Duodenal mucosa (tissue), 2 donors: ENCODE measurements around the gene SUPT20HL2.
"Not testable (repeated sequence)": the region's sequence is repeated elsewhere in the genome, so short reads cannot be mapped to it uniquely, and the experiment has no call there.

Experiments used
- H3K27ac ChIP-seq: one replicate; pipeline ENCODE4 v1.7.0; 2013; ENCODE audit warnings: low read depth, low read length
- H3K27me3 ChIP-seq, 2 donors: one replicate each; pipeline ENCODE4 v1.7.0; 2013; ENCODE audit warnings: low read length in 2 of 2, control low read depth in 1 of 2; ENCODE audit not compliant: insufficient read depth in 2 of 2, control insufficient read depth in 1 of 2
- H3K36me3 ChIP-seq, 2 donors: one replicate each; pipeline ENCODE4 v1.7.0; 2013; ENCODE audit warnings: low read length in 2 of 2, control low read depth in 1 of 2; ENCODE audit not compliant: insufficient read depth in 2 of 2, control insufficient read depth in 1 of 2
- H3K4me1 ChIP-seq, 2 donors: one replicate each; pipeline ENCODE4 v1.7.0; 2013; ENCODE audit warnings: low read length in 2 of 2, control low read depth in 1 of 2; ENCODE audit not compliant: insufficient read depth in 2 of 2, control insufficient read depth in 1 of 2
- H3K4me3 ChIP-seq, 2 donors: one replicate each; pipeline ENCODE4 v1.7.0; 2013; ENCODE audit warnings: low read length in 2 of 2, low read depth in 1 of 2
- H3K9ac ChIP-seq, 2 donors: one replicate each; pipeline ENCODE4 v1.7.0; 2013; ENCODE audit warnings: low read length in 2 of 2, low read depth in 1 of 2
- H3K9me3 ChIP-seq, 2 donors: one replicate each; pipeline ENCODE4 v1.7.0; 2013; ENCODE audit warnings: low read length in 2 of 2, control low read depth in 1 of 2; ENCODE audit not compliant: control insufficient read depth in 1 of 2

The SUPT20HL2 gene

DNA sequence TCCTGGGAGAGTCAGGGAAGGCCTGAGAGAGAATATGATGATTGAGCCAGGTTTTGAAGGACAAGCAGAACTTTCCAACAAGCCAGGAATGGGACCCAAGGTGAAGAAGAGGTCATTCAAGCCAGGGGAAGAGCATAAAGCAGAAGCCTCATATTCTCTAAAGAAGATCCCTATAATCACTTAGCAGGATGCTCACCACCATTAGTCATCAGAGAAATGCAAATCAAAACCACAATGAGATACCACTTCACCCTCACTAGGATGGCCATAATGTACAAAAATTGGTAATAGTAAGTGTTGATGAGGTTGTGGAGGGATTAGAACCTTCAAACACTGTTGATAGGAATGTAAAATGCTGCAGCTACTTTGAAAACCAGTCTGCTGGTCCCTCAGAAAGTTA, 26.0 kb upstream of the SUPT20HL2 start:
- H3K27me3 ChIP-seq: no peaks in the 10 kb centered on the region
- no peaks in the 10 kb centered on the region for H3K36me3 ChIP-seq
- no peak overlapping the region for H3K4me3 ChIP-seq
- no peak overlapping the region for H3K27ac ChIP-seq
- H3K4me1 ChIP-seq: no peaks in the 10 kb centered on the region
- H3K9ac ChIP-seq: no peak overlapping the region
- no peaks in the 10 kb centered on the region for H3K9me3 ChIP-seq

DNA sequence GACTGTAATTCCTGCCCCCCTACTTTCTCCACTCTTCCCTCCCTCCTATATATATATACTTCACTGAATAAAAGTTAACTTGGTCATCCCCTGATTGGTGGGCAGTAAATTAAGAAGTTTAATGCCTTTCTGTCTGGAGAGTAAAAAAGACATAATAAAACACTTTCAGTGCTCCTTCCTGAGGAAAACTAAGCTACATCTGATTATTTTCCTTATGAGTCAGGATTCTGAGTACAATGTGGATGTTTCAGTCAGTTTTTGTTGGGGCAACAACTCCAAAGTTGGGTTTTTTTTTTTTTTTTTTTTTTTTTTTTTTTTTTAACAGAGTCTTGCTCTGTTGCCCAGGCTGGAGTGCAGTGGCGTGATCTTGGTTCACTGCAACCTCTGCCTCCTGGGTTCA, 22.0 kb upstream of the SUPT20HL2 start:
- H3K36me3 ChIP-seq: no peaks in the 10 kb centered on the region
- H3K4me1 ChIP-seq: no peaks in the 10 kb centered on the region
- H3K4me3 ChIP-seq: no peak overlapping the region
- H3K27me3 ChIP-seq: no peaks in the 10 kb centered on the region
- no peak overlapping the region for H3K27ac ChIP-seq
- H3K9ac ChIP-seq: no peak overlapping the region
- H3K9me3 ChIP-seq: no peaks in the 10 kb centered on the region

DNA sequence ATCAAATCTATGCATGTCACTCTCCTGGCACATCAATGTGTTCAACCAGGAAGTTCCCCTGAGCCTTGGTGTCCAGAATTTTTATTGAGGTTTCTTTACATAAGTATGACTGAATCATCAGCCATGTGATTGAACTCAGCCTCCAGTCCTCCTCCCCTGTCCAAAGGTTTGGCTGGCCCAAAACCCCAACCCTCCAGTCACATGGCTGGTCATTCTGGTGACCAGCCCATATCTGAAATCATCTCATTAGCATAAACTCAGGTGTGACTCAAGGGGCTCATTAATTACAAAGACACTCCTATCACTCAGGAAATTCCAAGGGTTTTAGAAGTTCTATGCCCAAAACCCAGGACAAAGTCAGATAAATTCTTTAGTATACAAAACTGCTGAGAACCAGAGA, 20.6 kb upstream of the SUPT20HL2 start:
- no peaks in the 10 kb centered on the region for H3K36me3 ChIP-seq
- no peak overlapping the region for H3K4me3 ChIP-seq
- no peak overlapping the region for H3K9ac ChIP-seq
- no peaks in the 10 kb centered on the region for H3K4me1 ChIP-seq
- no peak overlapping the region for H3K27ac ChIP-seq
- no peaks in the 10 kb centered on the region for H3K9me3 ChIP-seq
- no peaks in the 10 kb centered on the region for H3K27me3 ChIP-seq

DNA sequence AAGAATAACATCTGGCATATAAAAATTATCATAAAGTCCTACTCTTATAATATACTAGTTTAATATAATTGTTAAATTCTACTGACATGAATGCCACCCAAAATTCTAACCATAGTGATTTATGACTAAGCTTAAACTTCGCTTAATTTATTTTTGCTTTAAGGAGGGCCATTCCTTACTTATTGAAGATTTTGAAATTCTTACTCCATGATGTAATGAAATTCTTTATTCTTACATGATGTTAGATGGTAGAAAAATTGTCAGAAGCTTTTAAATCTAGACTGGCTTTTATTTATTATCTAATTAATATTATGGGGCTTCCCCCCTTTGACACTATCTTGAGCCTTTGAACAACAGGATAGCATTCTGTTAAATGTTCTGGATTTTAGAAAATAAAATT, 19.5 kb upstream of the SUPT20HL2 start:
- no peak overlapping the region for H3K4me3 ChIP-seq
- no peaks in the 10 kb centered on the region for H3K4me1 ChIP-seq
- H3K27me3 ChIP-seq: no peaks in the 10 kb centered on the region
- no peaks in the 10 kb centered on the region for H3K9me3 ChIP-seq
- H3K27ac ChIP-seq: no peak overlapping the region
- no peak overlapping the region for H3K9ac ChIP-seq
- H3K36me3 ChIP-seq: no peaks in the 10 kb centered on the region

DNA sequence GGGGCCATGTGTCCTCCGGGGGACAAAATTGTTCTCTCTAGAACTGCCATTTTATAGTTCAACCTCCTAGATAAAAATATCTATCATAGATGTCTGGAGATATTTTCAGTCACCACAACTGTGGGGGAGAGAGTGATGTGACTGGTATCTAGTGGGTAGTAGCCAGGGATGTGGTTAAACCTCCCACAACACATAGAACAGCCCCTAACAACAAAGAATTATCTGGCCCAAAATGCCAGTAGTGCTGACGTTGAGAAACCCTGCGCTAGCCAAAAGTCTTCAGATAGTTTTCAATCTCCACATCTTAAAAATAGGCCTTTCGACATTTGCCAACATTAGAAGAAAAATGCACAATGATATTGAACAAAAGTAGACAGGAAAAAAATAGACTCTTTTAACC, 19.0 kb upstream of the SUPT20HL2 start:
- no peaks in the 10 kb centered on the region for H3K27me3 ChIP-seq
- H3K27ac ChIP-seq: no peak overlapping the region
- no peak overlapping the region for H3K9ac ChIP-seq
- no peaks in the 10 kb centered on the region for H3K4me1 ChIP-seq
- H3K9me3 ChIP-seq: no peaks in the 10 kb centered on the region
- no peaks in the 10 kb centered on the region for H3K36me3 ChIP-seq
- H3K4me3 ChIP-seq: no peak overlapping the region

DNA sequence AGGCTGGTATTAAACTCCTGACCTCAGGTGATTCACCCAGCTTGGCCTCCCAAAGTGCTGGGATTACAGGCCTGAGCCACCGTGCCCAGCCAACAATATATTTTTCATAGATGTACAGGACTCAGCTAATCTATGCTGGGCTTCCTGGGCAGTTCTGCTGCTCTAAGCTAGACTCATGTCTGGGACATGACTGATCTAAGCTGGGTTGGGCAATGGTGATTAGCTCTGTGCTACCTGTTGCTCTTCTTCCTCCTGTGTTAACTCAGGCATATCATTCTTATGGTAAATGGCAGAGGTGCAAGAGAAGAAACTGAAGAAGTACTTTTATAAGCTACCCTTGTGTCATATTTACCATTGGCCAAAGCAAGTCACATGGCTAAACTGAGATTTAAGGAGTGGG, 11.4 kb upstream of the SUPT20HL2 start:
- H3K27me3 ChIP-seq: no peaks in the 10 kb centered on the region
- no peak overlapping the region for H3K9ac ChIP-seq
- no peak overlapping the region for H3K4me3 ChIP-seq
- no peaks in the 10 kb centered on the region for H3K9me3 ChIP-seq
- H3K36me3 ChIP-seq: no peaks in the 10 kb centered on the region
- no peak overlapping the region for H3K27ac ChIP-seq
- no peaks in the 10 kb centered on the region for H3K4me1 ChIP-seq

DNA sequence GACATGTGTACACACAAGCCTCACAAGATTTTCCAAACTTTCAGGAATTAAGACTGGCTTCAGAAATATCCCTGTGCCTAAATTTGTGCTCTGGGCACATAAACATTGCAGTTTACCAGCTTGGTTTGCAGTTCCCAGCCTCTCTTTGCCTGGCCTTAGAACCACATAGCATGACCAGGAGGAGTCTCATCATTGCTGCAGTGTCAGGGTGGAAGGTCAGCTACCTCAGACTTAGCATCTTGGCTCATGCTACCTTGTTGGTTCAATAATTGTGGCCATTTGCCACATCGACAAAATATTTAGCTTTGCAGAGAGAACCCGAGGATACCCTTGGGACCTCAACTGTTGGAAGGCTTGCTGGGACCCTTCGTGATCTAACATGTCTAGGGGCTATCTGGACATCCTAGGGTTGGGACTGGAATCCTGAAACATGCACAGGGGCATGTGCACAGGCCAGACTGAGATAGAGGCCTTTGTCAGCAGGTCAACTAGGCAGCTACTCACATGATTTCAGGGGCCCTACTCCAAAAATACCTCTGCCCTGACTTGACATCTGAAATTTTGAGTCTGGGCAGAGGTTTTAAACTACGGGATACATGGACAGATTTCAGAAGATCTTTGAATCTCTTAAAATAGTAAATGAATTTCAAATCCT, 8.0 kb upstream of the SUPT20HL2 start:
- Histone ChIP-seq H3K27me3 (no peaks in the 10 kb centered on the region), H3K9me3 (no peaks in the 10 kb centered on the region), H3K27ac (no peak overlapping the region), H3K4me1 (no peaks in the 10 kb centered on the region), H3K9ac (no peak overlapping the region), H3K4me3 (no peak overlapping the region), H3K36me3 (no peaks in the 10 kb centered on the region)

DNA sequence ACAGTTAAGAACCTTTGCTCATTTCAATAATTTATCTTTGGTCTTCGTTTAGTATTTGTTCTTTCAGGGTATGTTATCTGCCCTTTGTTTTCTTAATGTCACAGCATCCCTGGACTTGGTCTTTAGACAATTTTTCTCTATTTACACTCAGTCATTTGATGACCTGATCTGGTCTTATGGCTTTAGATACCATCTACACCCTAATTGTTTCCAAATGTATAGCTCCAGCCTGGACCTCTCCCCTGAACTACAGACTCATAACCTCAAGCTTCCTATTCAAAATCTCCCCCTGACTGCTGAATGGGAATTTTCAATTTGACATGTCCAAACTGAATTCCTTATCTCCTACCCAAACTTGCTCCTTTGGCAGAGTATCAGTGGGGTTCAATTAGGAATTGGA, 3.7 kb upstream of the SUPT20HL2 start:
- H3K9ac ChIP-seq: no peak overlapping the region
- H3K4me1 ChIP-seq: no peaks in the 10 kb centered on the region
- no peaks in the 10 kb centered on the region for H3K9me3 ChIP-seq
- H3K27me3 ChIP-seq: no peaks in the 10 kb centered on the region
- no peak overlapping the region for H3K4me3 ChIP-seq
- no peak overlapping the region for H3K27ac ChIP-seq
- H3K36me3 ChIP-seq: no peaks in the 10 kb centered on the region

DNA sequence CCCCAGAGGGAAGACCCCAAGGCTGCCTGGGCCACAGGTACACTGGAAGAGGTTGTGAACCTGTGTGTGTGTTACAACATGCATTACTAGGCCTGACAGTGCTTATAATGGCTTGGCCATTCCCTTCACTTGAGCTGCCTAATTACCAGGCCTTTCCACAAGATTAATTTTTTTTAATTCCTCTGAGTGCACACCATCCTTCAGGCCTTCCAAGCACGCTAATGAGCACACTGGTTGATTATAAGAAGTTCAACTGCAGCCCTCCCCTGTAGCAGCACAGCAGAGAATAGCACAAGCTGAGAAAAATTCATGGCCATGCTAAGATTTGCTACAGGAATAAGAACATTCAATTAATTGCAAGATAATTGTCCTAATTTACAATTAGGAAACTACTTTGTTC, 2.2 kb upstream of the SUPT20HL2 start:
- Histone ChIP-seq H3K4me1 (no peaks in the 10 kb centered on the region), H3K27ac (no peak overlapping the region), H3K27me3 (no peaks in the 10 kb centered on the region), H3K9me3 (no peaks in the 10 kb centered on the region), H3K36me3 (no peaks in the 10 kb centered on the region), H3K9ac (no peak overlapping the region), H3K4me3 (no peak overlapping the region)

DNA sequence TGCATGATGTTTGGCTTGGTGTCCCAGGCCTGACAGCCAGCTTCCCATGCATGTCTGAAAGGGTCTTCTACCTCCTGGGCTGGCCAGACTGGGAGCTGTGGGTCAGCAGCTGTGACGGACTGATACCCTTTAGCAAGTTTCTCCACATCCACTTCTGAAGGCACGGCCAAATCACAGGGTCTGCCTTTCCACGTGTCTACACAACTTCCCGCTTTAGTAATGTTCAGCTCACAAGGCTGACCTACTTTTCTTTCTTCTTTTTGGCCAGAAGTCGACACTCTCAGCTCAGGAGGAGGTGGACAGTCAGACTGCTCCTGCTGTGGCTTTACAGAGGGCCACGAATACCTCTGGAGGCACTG, 1.6 kb downstream of the SUPT20HL2 start:
- not testable (repeated sequence) for H3K4me1 ChIP-seq, H3K9me3 ChIP-seq, H3K36me3 ChIP-seq, H3K9ac ChIP-seq, H3K27ac ChIP-seq, H3K27me3 ChIP-seq, H3K4me3 ChIP-seq
